Pancreas (tissue), 10 donors: Measurements from ENCODE around the gene COPZ2. TPM values are rescaled to one million over a fixed set of nuclear protein-coding genes. Genes with fewer than 3 reads are reported as not detected.
"Not testable (repeated sequence)": the region's sequence is repeated elsewhere in the genome, so short reads cannot be mapped to it uniquely, and the experiment has no call there.

Source experiments
- ATAC-seq, 4 donors: fragments of 200-7000 bp; cut with Tn5 transposase; one replicate each; pipeline versions ENCODE4 v1.8.0 to v1.9.1; 2020; ENCODE audit warnings: mild to moderate bottlenecking in 4 of 4, moderate library complexity in 4 of 4
- DNase-seq, 6 donors: peaks; one replicate each; pipeline ENCODE4 v3.0.0-alpha.2; 2020
- FAIRE-seq: peaks from 2 replicates; lab custom pipeline; 2012; peaks lifted over from hg19 to GRCh38; lab: Jason Lieb, UNC
- H3K27ac ChIP-seq, 4 donors: fragments of 200-600 bp; sonication (generic); 1 replicate in 3 of 4; 2 replicates in 1 of 4; pipeline versions ENCODE4 v1.5.0 to v1.8.0; 2020
- H3K27me3 ChIP-seq, 4 donors: fragments of 200-600 bp; one replicate each; pipeline ENCODE4 v1.8.0; 2021
- H3K36me3 ChIP-seq, 3 donors: fragments of 200-600 bp; sonication (generic) in 1 of 3; one replicate each; pipeline versions ENCODE4 v1.5.0 to v1.8.0; 2020 to 2021
- H3K4me1 ChIP-seq, 3 donors: fragments of 200-600 bp; one replicate each; pipeline ENCODE4 v1.8.0; 2021
- H3K4me3 ChIP-seq, 4 donors: fragments of 200-600 bp; sonication (generic) in 2 of 4; one replicate each; pipeline versions ENCODE4 v1.5.0 to v1.8.0; 2020 to 2021
- H3K9me3 ChIP-seq, 4 donors: fragments of 200-600 bp; one replicate each; pipeline ENCODE4 v1.8.0; 2021
- WGBS, 2 donors: extraction: QIAGEN DNeasy Blood & Tissue Kit; methylation state at CpG; one replicate each; pipeline ENCODE4 v1.1.7; 2013; 5-methylcytosine and 5-hydroxymethylcytosine counted together
- intact Hi-C, 3 donors: fragments of 100-400 bp; cut with DNase I; formaldehyde crosslinking; loops; one replicate each; pipeline versions ENCODE4 v1.11.1 to v1.14.2; 2022
- polyA plus RNA-seq, 2 donors: library from polyadenylated mRNA; stranded (reverse); fragments of 200-250 nt; gene quantifications; one replicate each; pipeline ENCODE4 v1.2.3, GENCODE V29; 2013
- total RNA-seq, 6 donors: library from RNA; stranded (reverse); fragmentation: NEBNext Ultra II Directional in 4 of 6; extraction: Animal tissue kit (Norgen Biotek cat#: 25700) in 4 of 6; gene quantifications; one replicate each; pipeline versions ENCODE4 v1.2.1 to v1.2.4, GENCODE V29; 2021 to 2023
- TF ChIP-seq, protein P1 (sequence below), 4 donors: fragments of 200-600 bp; sonication (generic) in 3 of 4; IDR thresholded peaks; one replicate each; pipeline versions ENCODE4 v1.5.0 to v1.8.0; 2021; ENCODE audit warnings: antibody characterized with exemption in 4 of 4
- donor health status: healthy with polysubstance abuse.
- donor health status: DM: no; HTN: no; CAD: no; lungs with moderate emphysema.
- donor health status: DM: no; HTN: no; CAD: no.
- donor health status: control.
- donor health status: control.
- donor health status: Bipolar disorder and iron deficiency.
- donor health status: DM: yes; HTN: yes; CAD: no.
- donor health status: DM: no; HTN: no; CAD: no.
- donor health status: DM: no; HTN: no; CAD: no.
- donor health status: DM: yes; HTN: yes; CAD: no.

Gene COPZ2
- total and polyA plus RNA-seq, 8 donors, result 6.3 to 10.8 (median 9.3) TPM

DNA sequence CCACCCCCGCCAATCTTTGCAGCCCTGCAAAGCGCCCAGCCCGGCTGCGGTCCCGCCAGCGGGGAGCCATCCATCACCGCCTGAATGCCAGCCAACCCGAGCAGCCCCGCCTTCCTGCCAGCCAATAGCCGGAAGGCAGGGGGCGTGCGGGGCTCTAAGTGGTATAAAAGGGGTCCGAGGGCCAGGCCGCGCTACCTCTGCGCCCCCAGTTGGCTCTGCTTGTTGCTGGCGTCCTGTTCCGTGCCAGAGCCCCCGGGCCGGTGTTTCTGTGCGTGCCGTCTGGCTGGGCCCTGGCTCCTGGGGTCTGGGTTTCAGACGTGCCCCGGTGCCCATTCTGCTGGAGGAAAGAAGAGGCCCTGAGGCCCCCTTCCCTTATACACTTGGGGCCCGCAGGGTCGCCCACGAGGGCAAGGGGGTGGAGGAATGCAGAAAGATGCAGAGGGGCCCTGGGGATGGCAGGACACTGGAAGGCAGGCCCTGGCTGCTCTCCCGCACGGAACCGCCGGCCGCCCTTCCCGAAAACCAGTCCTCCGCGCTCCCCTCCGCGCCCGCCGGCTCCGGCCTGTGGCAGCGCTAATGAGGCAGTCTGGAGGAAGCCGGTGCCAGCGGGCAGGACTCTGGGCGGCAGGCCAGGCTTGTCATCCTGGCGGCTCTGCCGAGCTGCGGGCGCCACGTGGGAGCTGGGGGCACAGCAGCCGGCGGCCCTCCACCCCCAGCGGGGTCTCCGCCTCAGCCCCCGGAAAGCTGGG is 14.0 kb downstream of the COPZ2 start:
- no peaks in the 10 kb centered on the region for H3K36me3 ChIP-seq
- H3K4me1 ChIP-seq, result peaks cover 24 to 30% (median 28%) of the 10 kb centered on the region in 3 donors
- peak; percentile 71 to 80 (median 76) for ATAC-seq
- intact Hi-C loops, result loop anchor here in 1 of 3 donors (5.0 kb wide), 1 partner anchor 181 kb away; the partner anchor contains the start of gene SCRN2
- TF ChIP-seq, protein P1, sequence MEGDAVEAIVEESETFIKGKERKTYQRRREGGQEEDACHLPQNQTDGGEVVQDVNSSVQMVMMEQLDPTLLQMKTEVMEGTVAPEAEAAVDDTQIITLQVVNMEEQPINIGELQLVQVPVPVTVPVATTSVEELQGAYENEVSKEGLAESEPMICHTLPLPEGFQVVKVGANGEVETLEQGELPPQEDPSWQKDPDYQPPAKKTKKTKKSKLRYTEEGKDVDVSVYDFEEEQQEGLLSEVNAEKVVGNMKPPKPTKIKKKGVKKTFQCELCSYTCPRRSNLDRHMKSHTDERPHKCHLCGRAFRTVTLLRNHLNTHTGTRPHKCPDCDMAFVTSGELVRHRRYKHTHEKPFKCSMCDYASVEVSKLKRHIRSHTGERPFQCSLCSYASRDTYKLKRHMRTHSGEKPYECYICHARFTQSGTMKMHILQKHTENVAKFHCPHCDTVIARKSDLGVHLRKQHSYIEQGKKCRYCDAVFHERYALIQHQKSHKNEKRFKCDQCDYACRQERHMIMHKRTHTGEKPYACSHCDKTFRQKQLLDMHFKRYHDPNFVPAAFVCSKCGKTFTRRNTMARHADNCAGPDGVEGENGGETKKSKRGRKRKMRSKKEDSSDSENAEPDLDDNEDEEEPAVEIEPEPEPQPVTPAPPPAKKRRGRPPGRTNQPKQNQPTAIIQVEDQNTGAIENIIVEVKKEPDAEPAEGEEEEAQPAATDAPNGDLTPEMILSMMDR (IDR thresholded peaks at IDR 0.05), result peak in 3 of 4 donors; percentile 8 to 28 (median 22)
- FAIRE-seq, result no peak
- DNase-seq, result peak; percentile 88 to 96 (median 93)
- no peaks in the 10 kb centered on the region for H3K9me3 ChIP-seq
- H3K4me3 ChIP-seq, result peak overlapping the region; percentile 18 to 53 (median 32)
- WGBS, 2 donors, result 1 to 2% methylated on average over 46 to 54 of the region's 54 CpGs
- H3K27me3 ChIP-seq, result no peaks in the 10 kb centered on the region
- peak overlapping the region; percentile 63 to 86 (median 76) for H3K27ac ChIP-seq

DNA sequence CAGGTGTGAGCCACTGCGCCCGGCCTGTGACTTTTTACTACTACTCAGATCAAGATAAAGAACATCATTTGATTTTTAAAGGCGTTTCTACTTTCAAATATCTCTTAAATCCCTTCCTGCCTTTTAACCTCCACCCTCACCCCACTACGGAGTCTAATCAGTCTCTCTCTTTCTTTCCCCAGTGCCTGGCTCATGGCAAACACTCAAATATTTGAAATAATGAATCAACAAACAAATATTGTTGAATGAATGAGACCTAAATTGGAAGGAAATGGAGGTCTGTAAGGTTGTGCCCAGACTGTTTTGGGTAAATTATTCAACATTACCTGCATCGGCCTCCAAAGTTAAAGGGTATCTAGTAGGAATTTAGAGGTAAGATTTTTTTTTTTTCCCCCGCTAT is 14.7 kb downstream of the COPZ2 start:
- ATAC-seq, result no peak
- Histone ChIP-seq H3K36me3 (no peaks in the 10 kb centered on the region), H3K27ac (no peak overlapping the region), H3K4me1 (peaks cover 24 to 30% (median 28%) of the 10 kb centered on the region in 3 donors), H3K27me3 (no peaks in the 10 kb centered on the region), H3K9me3 (no peaks in the 10 kb centered on the region), H3K4me3 (peak overlapping the region in 1 of 4 donors; percentile 53)
- FAIRE-seq, result no peak
- intact Hi-C loops, result loop anchor here in 1 of 3 donors (5.0 kb wide), 1 partner anchor 181 kb away; the partner anchor contains the start of gene SCRN2
- DNase-seq, result no peak
- WGBS, 2 donors, result 45 to 50% methylated on average over 6 of the region's 6 CpGs
- TF ChIP-seq, protein P1 (IDR thresholded peaks at IDR 0.05), result no peak

DNA sequence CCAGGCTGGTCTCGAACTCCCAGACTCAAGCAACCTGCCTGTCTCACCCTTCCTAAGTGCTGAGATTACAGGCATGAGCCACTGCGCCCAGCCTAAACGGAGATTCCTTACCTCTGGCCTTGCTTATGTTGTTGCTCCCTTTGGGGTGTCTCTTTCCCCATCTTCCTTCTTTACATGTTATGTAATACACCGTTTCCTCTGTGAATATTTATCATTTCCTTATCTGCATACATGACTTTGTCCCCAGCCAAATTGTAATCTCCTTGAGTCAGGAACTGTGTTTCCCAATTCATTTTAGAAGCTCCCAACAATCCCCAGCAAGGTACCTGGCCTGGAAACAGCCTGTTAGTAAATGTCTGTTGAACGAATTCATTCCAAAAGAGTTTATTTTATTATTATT is 15.7 kb downstream of the COPZ2 start:
- no peak for ATAC-seq
- intact Hi-C loops, result loop anchor here in 1 of 3 donors (5.0 kb wide), 1 partner anchor 180 kb away; the partner anchor contains the start of gene SCRN2
- TF ChIP-seq, protein P1 (IDR thresholded peaks at IDR 0.05), result no peak

DNA sequence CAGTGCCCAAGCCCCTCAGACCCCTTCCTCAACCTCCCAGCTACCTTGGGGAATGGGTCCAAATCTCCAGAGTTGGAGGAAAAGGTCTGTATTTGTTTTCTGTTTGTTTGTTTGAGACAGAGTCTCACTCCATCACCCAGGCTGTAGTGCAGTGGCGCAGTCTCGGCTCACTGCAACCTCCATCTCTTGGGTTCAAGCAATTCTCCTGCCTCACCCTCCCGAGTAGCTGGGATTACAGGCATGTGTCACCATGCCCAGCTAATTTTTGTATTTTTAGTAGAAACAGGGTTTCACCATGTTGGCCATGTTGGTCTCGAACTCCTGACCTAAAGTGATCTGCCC is 19.8 kb downstream of the COPZ2 start:
- H3K4me3 ChIP-seq, H3K27ac ChIP-seq, H3K4me1 ChIP-seq, DNase-seq, H3K36me3 ChIP-seq, FAIRE-seq, ATAC-seq, H3K9me3 ChIP-seq, H3K27me3 ChIP-seq: not testable (repeated sequence)
- intact Hi-C loops, result loop anchor here in 2 of 3 donors (5.0 to 10.0 kb wide), 3 partner anchors 35 to 173 kb away; partner anchors contain the start of gene SCRN2 (in 1 of the 2)
- 78 to 83% methylated on average over 4 of the region's 4 CpGs for WGBS, 2 donors

More for the DNA sequence above, 15.7 kb downstream of the COPZ2 start:
- no peaks in the 10 kb centered on the region for H3K9me3 ChIP-seq
- H3K27me3 ChIP-seq, result no peaks in the 10 kb centered on the region
- FAIRE-seq (no peak), DNase-seq (no peak)
- H3K36me3 ChIP-seq, result no peaks in the 10 kb centered on the region
- H3K27ac ChIP-seq, result no peak overlapping the region
- 56 to 60% methylated on average over 5 of the region's 5 CpGs for WGBS, 2 donors
- H3K4me3 ChIP-seq, result no peak overlapping the region
- H3K4me1 ChIP-seq, result peaks cover 23 to 30% (median 28%) of the 10 kb centered on the region in 3 donors

DNA sequence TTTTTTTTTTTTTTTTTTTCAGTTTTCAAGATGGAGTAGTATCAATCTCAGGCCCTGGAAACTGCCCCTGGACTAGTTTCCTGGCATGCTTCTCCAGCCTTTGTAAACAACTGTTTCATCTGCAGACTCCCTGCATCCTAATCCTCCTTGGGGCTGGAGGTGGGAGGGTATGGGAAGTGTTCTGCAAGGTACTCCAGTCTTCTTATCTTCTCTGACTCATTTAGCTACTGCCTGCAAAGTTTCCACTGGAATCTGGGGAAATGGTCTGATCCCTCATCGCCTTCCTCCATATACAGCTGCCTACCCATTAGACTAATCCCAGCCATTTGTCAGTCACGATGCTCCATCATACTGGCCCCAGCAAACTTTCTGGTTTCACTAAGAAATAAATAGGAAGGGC is 21.5 kb downstream of the COPZ2 start:
- no peak for DNase-seq
- no peak for ATAC-seq
- Histone ChIP-seq H3K27me3 (no peaks in the 10 kb centered on the region), H3K9me3 (no peaks in the 10 kb centered on the region), H3K4me3 (no peak overlapping the region), H3K36me3 (no peaks in the 10 kb centered on the region), H3K4me1 (peaks cover 0 to 5% (median 0%) of the 10 kb centered on the region in 3 donors), H3K27ac (no peak overlapping the region)
- 81 to 83% methylated on average over 2 of the region's 2 CpGs for WGBS, 2 donors
- FAIRE-seq, result no peak
- intact Hi-C loops, result loop anchor here in 2 of 3 donors (5.0 to 10.0 kb wide), 3 partner anchors 34 to 171 kb away; partner anchors contain the start of gene SCRN2 (in 1 of the 2)
- TF ChIP-seq, protein P1 (IDR thresholded peaks at IDR 0.05), result no peak
